Measurements from ENCODE around the gene SUSD4.

The SUSD4 gene

DNA sequence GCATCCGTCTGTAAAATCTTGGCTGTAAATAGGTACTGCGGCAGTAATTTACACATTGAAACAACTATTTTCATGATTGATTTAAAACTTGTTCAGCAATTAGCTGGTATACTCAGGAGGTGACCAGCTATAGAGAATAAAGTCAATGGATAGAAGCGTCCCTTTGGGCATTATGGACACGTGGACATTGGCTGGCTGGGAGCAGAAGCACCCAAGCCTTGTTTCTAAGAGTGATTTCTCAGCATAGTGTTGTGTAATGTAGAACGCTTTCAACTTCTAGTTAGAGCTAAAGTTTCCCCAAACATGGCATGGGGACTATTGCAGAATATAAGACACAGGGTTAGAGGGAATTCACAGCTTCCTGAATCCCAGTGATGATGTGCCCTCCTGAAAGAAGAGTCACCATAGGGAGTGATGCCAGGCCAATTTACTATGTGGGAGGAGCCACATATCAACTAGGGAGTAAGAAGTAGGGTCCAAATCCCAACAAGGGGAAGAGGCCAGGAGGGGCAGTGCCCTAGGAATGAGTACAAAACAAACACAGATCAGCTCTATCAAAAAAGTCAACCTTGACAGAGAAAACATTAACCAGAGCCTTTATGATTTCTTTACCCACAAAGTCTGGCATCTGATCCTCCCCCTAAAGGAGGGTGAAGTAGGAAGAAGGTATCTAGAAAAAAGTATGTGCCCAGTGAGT, 92.7 kb downstream of the SUSD4 start:
- TF ChIP-seq, protein P1, sequence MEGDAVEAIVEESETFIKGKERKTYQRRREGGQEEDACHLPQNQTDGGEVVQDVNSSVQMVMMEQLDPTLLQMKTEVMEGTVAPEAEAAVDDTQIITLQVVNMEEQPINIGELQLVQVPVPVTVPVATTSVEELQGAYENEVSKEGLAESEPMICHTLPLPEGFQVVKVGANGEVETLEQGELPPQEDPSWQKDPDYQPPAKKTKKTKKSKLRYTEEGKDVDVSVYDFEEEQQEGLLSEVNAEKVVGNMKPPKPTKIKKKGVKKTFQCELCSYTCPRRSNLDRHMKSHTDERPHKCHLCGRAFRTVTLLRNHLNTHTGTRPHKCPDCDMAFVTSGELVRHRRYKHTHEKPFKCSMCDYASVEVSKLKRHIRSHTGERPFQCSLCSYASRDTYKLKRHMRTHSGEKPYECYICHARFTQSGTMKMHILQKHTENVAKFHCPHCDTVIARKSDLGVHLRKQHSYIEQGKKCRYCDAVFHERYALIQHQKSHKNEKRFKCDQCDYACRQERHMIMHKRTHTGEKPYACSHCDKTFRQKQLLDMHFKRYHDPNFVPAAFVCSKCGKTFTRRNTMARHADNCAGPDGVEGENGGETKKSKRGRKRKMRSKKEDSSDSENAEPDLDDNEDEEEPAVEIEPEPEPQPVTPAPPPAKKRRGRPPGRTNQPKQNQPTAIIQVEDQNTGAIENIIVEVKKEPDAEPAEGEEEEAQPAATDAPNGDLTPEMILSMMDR (IDR thresholded peaks at IDR 0.05), result no peak
- no peak for DNase-seq
- Histone ChIP-seq H3K4me1 (no peaks in the 10 kb centered on the region), H3K4me3 (no peak overlapping the region), H3K9me3 (no peaks in the 10 kb centered on the region), H3K27me3 (no peaks in the 10 kb centered on the region), H3K36me3 (no peaks in the 10 kb centered on the region), H3K27ac (no peak overlapping the region)
- intact Hi-C loops (cut with DNase I; ENCODE audit: low total_unique reads), result loop anchor here (5.0 kb wide), 1 partner anchor 1559 kb away; no protein-coding TSS in a partner anchor

DNA sequence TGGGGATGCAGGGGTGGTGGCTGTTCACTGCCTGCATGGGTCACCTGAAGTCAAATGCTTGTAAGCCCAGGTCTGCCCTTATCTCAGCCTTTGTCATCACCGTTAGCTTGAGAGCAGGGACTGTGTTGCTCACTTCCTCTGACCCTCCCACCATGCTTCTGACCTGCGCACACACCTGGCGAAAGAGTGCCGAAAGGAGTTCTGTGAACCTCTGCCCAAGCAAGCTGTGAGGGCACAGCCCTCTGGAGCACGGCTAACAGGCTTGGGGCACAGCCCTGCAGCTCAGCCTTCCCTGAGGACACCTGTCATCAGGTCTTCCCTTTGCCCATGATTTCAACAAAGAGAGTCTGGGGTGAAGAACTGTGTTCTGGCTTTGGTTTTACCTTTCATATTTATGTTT, 93.8 kb downstream of the SUSD4 start:
- no peaks in the 10 kb centered on the region for H3K9me3 ChIP-seq
- H3K4me3 ChIP-seq, result no peak overlapping the region
- no peaks in the 10 kb centered on the region for H3K4me1 ChIP-seq
- H3K27ac ChIP-seq, result no peak overlapping the region
- intact Hi-C loops (cut with DNase I; ENCODE audit: low total_unique reads), result loop anchor here (5.0 kb wide), 1 partner anchor 1558 kb away; no protein-coding TSS in a partner anchor
- DNase-seq, result no peak
- no peaks in the 10 kb centered on the region for H3K36me3 ChIP-seq
- TF ChIP-seq, protein P1 (IDR thresholded peaks at IDR 0.05), result no peak
- no peaks in the 10 kb centered on the region for H3K27me3 ChIP-seq

DNA sequence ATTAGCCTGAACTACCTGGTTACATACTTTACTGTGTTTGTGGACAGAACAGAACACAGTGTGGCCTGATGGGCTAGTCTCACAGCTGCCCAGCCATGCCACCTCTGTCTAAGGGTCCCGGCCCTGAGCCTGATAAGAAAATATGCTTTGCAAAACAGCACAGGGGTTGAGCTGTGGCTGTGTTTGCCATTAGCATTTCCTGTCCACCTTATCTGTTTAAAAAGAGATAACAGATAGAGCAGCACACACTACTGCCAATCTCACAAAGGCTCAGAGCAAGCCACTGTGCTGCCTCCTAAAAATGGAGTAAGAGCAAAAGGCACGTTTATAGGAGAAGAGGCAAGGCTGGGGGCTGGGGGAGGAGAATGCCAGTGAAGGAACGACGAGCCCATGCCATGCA, 95.0 kb downstream of the SUSD4 start:
- TF ChIP-seq, protein P1 (IDR thresholded peaks at IDR 0.05), result no peak
- H3K4me3 ChIP-seq, result no peak overlapping the region
- H3K36me3 ChIP-seq, result no peaks in the 10 kb centered on the region
- H3K27ac ChIP-seq, result no peak overlapping the region
- intact Hi-C loops (cut with DNase I; ENCODE audit: low total_unique reads), result no loop called here
- no peak for DNase-seq
- H3K9me3 ChIP-seq, result no peaks in the 10 kb centered on the region
- no peaks in the 10 kb centered on the region for H3K27me3 ChIP-seq
- no peaks in the 10 kb centered on the region for H3K4me1 ChIP-seq

DNA sequence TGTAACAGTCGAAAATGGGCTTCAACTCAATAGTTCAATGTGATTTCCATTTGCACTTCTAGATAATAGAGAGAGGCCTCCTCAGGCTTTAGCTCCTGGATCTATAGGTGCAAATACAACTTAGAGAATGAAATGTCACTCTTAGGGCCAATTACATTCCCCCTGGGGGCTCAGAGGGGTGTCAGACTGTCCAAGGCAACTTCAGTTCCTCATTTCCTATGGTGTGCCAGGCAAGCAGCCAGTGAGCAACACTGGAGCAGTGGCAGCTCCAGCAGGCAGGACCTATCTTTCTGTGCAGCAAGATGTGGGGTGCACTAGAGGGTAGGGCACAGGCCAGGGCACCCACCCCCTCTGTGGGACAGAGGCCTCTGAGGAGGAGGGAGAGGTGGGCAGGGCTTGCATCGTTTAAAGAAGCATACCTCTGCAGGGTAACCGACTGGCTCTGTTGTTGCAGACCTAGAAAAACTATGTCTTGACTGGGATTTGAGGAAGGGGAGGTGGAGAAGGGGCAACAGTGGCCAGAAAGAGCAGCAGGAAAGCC, 97.3 kb downstream of the SUSD4 start:
- no peak overlapping the region for H3K27ac ChIP-seq
- no peaks in the 10 kb centered on the region for H3K9me3 ChIP-seq
- intact Hi-C loops (cut with DNase I; ENCODE audit: low total_unique reads), result no loop called here
- TF ChIP-seq, protein P1 (IDR thresholded peaks at IDR 0.05), result no peak
- DNase-seq, result no peak
- H3K36me3 ChIP-seq, result no peaks in the 10 kb centered on the region
- no peaks in the 10 kb centered on the region for H3K4me1 ChIP-seq
- no peaks in the 10 kb centered on the region for H3K27me3 ChIP-seq
- no peak overlapping the region for H3K4me3 ChIP-seq

DNA sequence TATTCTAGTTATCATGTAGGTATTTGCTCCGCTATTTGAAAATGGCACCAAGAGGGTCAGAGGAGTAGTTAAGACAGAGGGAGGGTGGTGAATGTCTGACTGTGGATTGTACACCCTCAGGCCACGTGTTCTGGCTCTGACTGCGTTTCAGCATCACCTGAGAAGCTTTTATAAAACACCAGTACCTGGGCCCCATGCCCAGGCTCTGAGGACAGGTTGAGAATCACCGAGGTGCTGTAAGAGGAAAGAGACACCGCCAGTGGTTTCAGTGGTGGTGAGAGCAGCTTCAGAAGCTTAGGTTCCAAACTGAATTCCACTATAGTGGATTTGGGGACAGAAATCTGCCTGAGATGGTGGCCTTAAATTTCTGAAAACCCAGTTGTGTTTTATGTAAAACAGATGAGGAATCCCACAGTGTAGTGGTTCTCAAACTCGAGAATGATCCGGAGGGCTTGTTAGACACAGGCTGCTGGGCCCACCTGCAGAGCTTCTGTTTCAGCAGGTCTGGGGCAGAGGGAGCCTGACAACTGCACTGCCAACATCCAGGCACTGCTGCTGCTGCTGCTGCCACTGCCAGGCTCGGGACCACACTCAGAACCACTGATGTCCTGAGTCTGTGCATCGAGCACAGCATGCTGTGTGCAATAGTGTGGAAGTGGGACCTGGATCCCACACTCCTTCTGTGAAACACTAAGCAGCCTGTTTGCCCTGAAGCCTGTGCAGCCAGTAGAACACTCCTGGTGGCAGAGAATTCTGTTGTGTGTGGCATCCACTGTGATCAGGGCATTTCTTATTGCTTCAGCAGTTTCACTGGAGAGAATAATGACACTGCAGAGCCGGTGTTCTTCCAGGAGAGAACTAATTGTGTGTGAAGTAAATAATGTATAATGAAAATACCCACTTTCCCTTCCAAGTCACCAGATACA, 98.7 kb downstream of the SUSD4 start:
- H3K27ac ChIP-seq, result no peak overlapping the region
- no peaks in the 10 kb centered on the region for H3K27me3 ChIP-seq
- H3K36me3 ChIP-seq, result no peaks in the 10 kb centered on the region
- DNase-seq, result no peak
- H3K4me3 ChIP-seq, result no peak overlapping the region
- TF ChIP-seq, protein P1 (IDR thresholded peaks at IDR 0.05), result no peak
- intact Hi-C loops (cut with DNase I; ENCODE audit: low total_unique reads), result no loop called here
- no peaks in the 10 kb centered on the region for H3K9me3 ChIP-seq
- no peaks in the 10 kb centered on the region for H3K4me1 ChIP-seq
